Trophoblast cell (in vitro differentiated cells and primary cell): ENCODE data around the gene REP15.

Experiments
- DNase-seq, 2 donors: peaks; one replicate each; pipeline ENCODE4 v3.0.0-alpha.2; 2016
- H2AFZ ChIP-seq: 2 replicates; pipeline ENCODE4 v1.6.1; 2013; ENCODE audit warnings: low read length, moderate library complexity, mild to moderate bottlenecking; ENCODE audit not compliant: insufficient read depth, poor library complexity
- H2AK5ac ChIP-seq: 2 replicates; pipeline ENCODE4 v1.6.1; 2013; ENCODE audit warnings: mild to moderate bottlenecking, low read length
- H2BK120ac ChIP-seq: 2 replicates; pipeline ENCODE4 v1.6.1; 2013; ENCODE audit warnings: low read length, mild to moderate bottlenecking, moderate library complexity; ENCODE audit not compliant: insufficient read depth, poor library complexity
- H2BK12ac ChIP-seq: 2 replicates; pipeline ENCODE4 v1.6.1; 2013; ENCODE audit warnings: mild to moderate bottlenecking, low read length, moderate library complexity
- H2BK5ac ChIP-seq: 2 replicates; pipeline ENCODE4 v1.6.1; 2013; ENCODE audit warnings: low read length, low read depth, moderate library complexity, mild to moderate bottlenecking; ENCODE audit not compliant: poor library complexity
- H3K14ac ChIP-seq: 2 replicates; pipeline ENCODE4 v1.6.1; 2013; ENCODE audit warnings: mild to moderate bottlenecking, low read length
- H3K18ac ChIP-seq: 2 replicates; pipeline ENCODE4 v1.6.1; 2013; ENCODE audit warnings: mild to moderate bottlenecking, low read length
- H3K23ac ChIP-seq: 2 replicates; pipeline ENCODE4 v1.6.1; 2013; ENCODE audit warnings: low read length
- H3K27ac ChIP-seq: 2 replicates; pipeline ENCODE4 v1.5.1; 2013; ENCODE audit warnings: low read depth, mild to moderate bottlenecking, inconsistent platforms, low read length, moderate library complexity
- H3K27me3 ChIP-seq: 2 replicates; pipeline ENCODE4 v1.6.1; 2013; ENCODE audit warnings: inconsistent platforms, mild to moderate bottlenecking, low read length, moderate library complexity; ENCODE audit not compliant: insufficient read depth
- H3K36me3 ChIP-seq, 2 experiments: 1 replicate in 1 of 2; 2 replicates in 1 of 2; pipeline ENCODE4 v1.6.1; 2013; ENCODE audit warnings: low read length in 2 of 2, mild to moderate bottlenecking in 2 of 2, moderate library complexity in 1 of 2; ENCODE audit not compliant: insufficient read depth in 2 of 2, control insufficient read depth in 1 of 2
- H3K4ac ChIP-seq: 2 replicates; pipeline ENCODE4 v1.6.1; 2013; ENCODE audit warnings: low read depth, mild to moderate bottlenecking, low read length, moderate library complexity
- H3K4me1 ChIP-seq, 2 experiments: 1 replicate in 1 of 2; 2 replicates in 1 of 2; pipeline ENCODE4 v1.6.1; 2013; ENCODE audit warnings: low read length in 2 of 2, mild to moderate bottlenecking in 2 of 2, moderate library complexity in 1 of 2; ENCODE audit not compliant: insufficient read depth in 2 of 2, control insufficient read depth in 1 of 2
- H3K4me2 ChIP-seq: 2 replicates; pipeline ENCODE4 v1.6.1; 2013; ENCODE audit warnings: inconsistent platforms, mild to moderate bottlenecking, low read length, moderate library complexity
- H3K4me3 ChIP-seq: 2 replicates; pipeline ENCODE4 v1.5.1; 2013; ENCODE audit warnings: mild to moderate bottlenecking, low read depth, low read length, inconsistent platforms
- H3K79me1 ChIP-seq: one replicate; pipeline ENCODE4 v1.6.1; 2013; ENCODE audit warnings: low read length
- H3K79me2 ChIP-seq: 2 replicates; pipeline ENCODE4 v1.6.1; 2013; ENCODE audit warnings: low read length, mild to moderate bottlenecking; ENCODE audit not compliant: control insufficient read depth, insufficient read depth, poor library complexity
- H3K9ac ChIP-seq: 2 replicates; pipeline ENCODE4 v1.6.1; 2013; ENCODE audit warnings: mild to moderate bottlenecking, low read length
- H3K9me3 ChIP-seq: 2 replicates; pipeline ENCODE4 v1.6.1; 2013; ENCODE audit warnings: low read depth, mild to moderate bottlenecking, control low read depth, inconsistent platforms, low read length; ENCODE audit not compliant: insufficient read depth
- H4K12ac ChIP-seq: 2 replicates; pipeline ENCODE4 v1.6.1; 2013; ENCODE audit warnings: low read depth, mild to moderate bottlenecking, low read length, moderate library complexity
- H4K8ac ChIP-seq: 2 replicates; pipeline ENCODE4 v1.6.1; 2013; ENCODE audit warnings: low read depth, mild to moderate bottlenecking, low read length, moderate library complexity
- H4K91ac ChIP-seq: one replicate; pipeline ENCODE4 v1.6.1; 2013; ENCODE audit warnings: low read depth, mild to moderate bottlenecking, low read length, moderate library complexity
- WGBS: extraction: QIAGEN DNeasy Blood & Tissue Kit; methylation state at CpG from one replicate; pipeline ENCODE4 v1.1.7; 2013; ENCODE audit warnings: missing lambda C conversion rate; ENCODE audit not compliant: insufficient read length, insufficient coverage; ENCODE audit errors: extremely low coverage; 5-methylcytosine and 5-hydroxymethylcytosine counted together

Gene REP15

GRCh38 chr12:27730097-27730588 is 33.9 kb downstream of the REP15 start:
- H2BK120ac ChIP-seq, result no peak overlapping the region
- no peak overlapping the region for H3K4ac ChIP-seq
- no peak overlapping the region for H3K4me3 ChIP-seq
- WGBS, result no CpG with 5 or more reads among the region's 4 CpGs
- no peaks in the 10 kb centered on the region for H3K27me3 ChIP-seq
- no peak overlapping the region for H3K14ac ChIP-seq
- no peak overlapping the region for H3K18ac ChIP-seq
- H2BK5ac ChIP-seq, result no peak overlapping the region
- H4K8ac ChIP-seq, result no peak overlapping the region
- no peak overlapping the region for H4K12ac ChIP-seq
- no peak overlapping the region for H4K91ac ChIP-seq
- no peak overlapping the region for H2AFZ ChIP-seq
- no peaks in the 10 kb centered on the region for H3K4me1 ChIP-seq
- no peak overlapping the region for H3K9ac ChIP-seq
- H3K36me3 ChIP-seq, result peaks cover 5 to 11% of the 10 kb centered on the region in 2 experiments
- no peak overlapping the region for H2AK5ac ChIP-seq
- no peak overlapping the region for H3K27ac ChIP-seq
- DNase-seq, result no peak
- H2BK12ac ChIP-seq, result no peak overlapping the region
- H3K79me2 ChIP-seq, result no peaks in the 10 kb centered on the region
- no peak overlapping the region for H3K4me2 ChIP-seq
- no peaks in the 10 kb centered on the region for H3K9me3 ChIP-seq
- H3K79me1 ChIP-seq, result no peaks in the 10 kb centered on the region
- no peak overlapping the region for H3K23ac ChIP-seq

GRCh38 chr12:27732281-27732680 is 36.0 kb downstream of the REP15 start:
- no peak overlapping the region for H2BK5ac ChIP-seq
- H2AFZ ChIP-seq, result no peak overlapping the region
- no CpG with 5 or more reads among the region's 2 CpGs for WGBS
- H3K79me1 ChIP-seq, result no peaks in the 10 kb centered on the region
- no peaks in the 10 kb centered on the region for H3K9me3 ChIP-seq
- no peaks in the 10 kb centered on the region for H3K27me3 ChIP-seq
- H3K4ac ChIP-seq, result no peak overlapping the region
- no peak overlapping the region for H2AK5ac ChIP-seq
- H3K9ac ChIP-seq, result no peak overlapping the region
- H3K23ac ChIP-seq, result no peak overlapping the region
- H3K27ac ChIP-seq, result no peak overlapping the region
- no peak overlapping the region for H4K8ac ChIP-seq
- H3K36me3 ChIP-seq, result peaks cover 7 to 9% of the 10 kb centered on the region in 2 experiments
- no peak overlapping the region for H3K14ac ChIP-seq
- H2BK120ac ChIP-seq, result no peak overlapping the region
- no peak for DNase-seq
- no peak overlapping the region for H3K4me3 ChIP-seq
- H3K4me1 ChIP-seq, result no peaks in the 10 kb centered on the region
- no peak overlapping the region for H4K91ac ChIP-seq
- no peak overlapping the region for H2BK12ac ChIP-seq
- no peak overlapping the region for H3K4me2 ChIP-seq
- no peak overlapping the region for H3K18ac ChIP-seq
- no peaks in the 10 kb centered on the region for H3K79me2 ChIP-seq
- no peak overlapping the region for H4K12ac ChIP-seq

GRCh38 chr12:27733052-27733656 is 36.9 kb downstream of the REP15 start:
- Histone ChIP-seq H4K91ac (no peak overlapping the region), H3K23ac (no peak overlapping the region), H3K36me3 (peaks cover 7 to 9% of the 10 kb centered on the region in 2 experiments), H3K79me2 (no peaks in the 10 kb centered on the region), H2AFZ (no peak overlapping the region), H3K27ac (no peak overlapping the region), H2AK5ac (no peak overlapping the region), H4K12ac (no peak overlapping the region), H4K8ac (no peak overlapping the region), H2BK5ac (no peak overlapping the region), H3K4me2 (no peak overlapping the region), H3K9me3 (no peaks in the 10 kb centered on the region), H3K18ac (no peak overlapping the region), H2BK12ac (no peak overlapping the region), H3K4me1 (no peaks in the 10 kb centered on the region), H2BK120ac (no peak overlapping the region), H3K27me3 (no peaks in the 10 kb centered on the region), H3K4ac (no peak overlapping the region), H3K79me1 (no peaks in the 10 kb centered on the region), H3K9ac (no peak overlapping the region), H3K14ac (no peak overlapping the region), H3K4me3 (no peak overlapping the region)
- peak; percentile 17 to 77 for DNase-seq
- WGBS, result no CpG with 5 or more reads among the region's 3 CpGs

GRCh38 chr12:27733791-27734190 is 37.5 kb downstream of the REP15 start:
- Histone ChIP-seq H3K27ac (no peak overlapping the region), H3K36me3 (peaks cover 7 to 9% of the 10 kb centered on the region in 2 experiments), H4K12ac (no peak overlapping the region), H3K27me3 (no peaks in the 10 kb centered on the region), H3K79me1 (no peaks in the 10 kb centered on the region), H3K4ac (no peak overlapping the region), H3K4me1 (no peaks in the 10 kb centered on the region), H2AFZ (no peak overlapping the region), H2BK5ac (no peak overlapping the region), H3K79me2 (no peaks in the 10 kb centered on the region), H2AK5ac (no peak overlapping the region), H4K8ac (no peak overlapping the region), H3K4me2 (no peak overlapping the region), H3K18ac (no peak overlapping the region), H3K9me3 (no peaks in the 10 kb centered on the region), H2BK12ac (no peak overlapping the region), H3K9ac (no peak overlapping the region), H2BK120ac (no peak overlapping the region), H3K23ac (no peak overlapping the region), H4K91ac (no peak overlapping the region), H3K4me3 (no peak overlapping the region), H3K14ac (no peak overlapping the region)
- DNase-seq, result peak; percentile 4 to 85
- no CpG with 5 or more reads among the region's 1 CpG for WGBS
